Activated B cell treated with CpG ODN at 0.5 μM for 24 hours (primary cell): ENCODE measurements around the gene DNM1. TPM values are rescaled to one million over a fixed set of nuclear protein-coding genes. Genes with fewer than 3 reads are reported as not detected.

ENCODE experiments used
- ATAC-seq: fragments of 200-7000 bp; cut with Tn5 transposase; one replicate; pipeline ENCODE4 v1.10.0; 2021; ENCODE audit warnings: low read depth, mild to moderate bottlenecking, moderate library complexity
- CTCF ChIA-PET: fragments of 350-600 bp; sonication (Branson Sonifier 250); formaldehyde crosslinking; loops from one replicate; lab custom pipeline; 2021; ENCODE audit warnings: antibody characterized with exemption; lab: Charles Lee
- POLR2A ChIA-PET: fragments of 350-600 bp; sonication (Branson Sonifier 250); formaldehyde crosslinking; loops from one replicate; lab custom pipeline; 2021; ENCODE audit warnings: antibody characterized with exemption; lab: Charles Lee
- DNase-seq: peaks from one replicate; pipeline ENCODE4 v3.0.0; 2022
- H3K27ac Mint-ChIP-seq: one replicate; pipeline ENCODE4 v1.8.0; 2020; ENCODE audit warnings: mixed read lengths
- H3K27me3 Mint-ChIP-seq: one replicate; pipeline ENCODE4 v1.8.0; 2021; ENCODE audit warnings: mixed read lengths
- H3K36me3 Mint-ChIP-seq: one replicate; pipeline ENCODE4 v1.8.0; 2021; ENCODE audit warnings: low read depth, mixed read lengths
- H3K4me1 Mint-ChIP-seq: one replicate; pipeline ENCODE4 v1.8.0; 2021; ENCODE audit warnings: mixed read lengths
- H3K4me3 Mint-ChIP-seq: one replicate; pipeline ENCODE4 v1.8.0; 2020; ENCODE audit warnings: mild to moderate bottlenecking, mixed read lengths
- H3K9me3 Mint-ChIP-seq: one replicate; pipeline ENCODE4 v1.8.0; 2020; ENCODE audit warnings: mixed read lengths
- CTCF ChIP-seq: fragments of 200-600 bp; IDR thresholded peaks from one replicate; pipeline ENCODE4 v1.8.0; 2022; ENCODE audit warnings: antibody characterized with exemption, mild to moderate bottlenecking
- intact Hi-C: fragments of 100-400 bp; cut with micrococcal nuclease; formaldehyde crosslinking; loops from one replicate; pipeline ENCODE4 v1.15.1; 2024
- total RNA-seq: library from RNA; stranded (reverse); gene quantifications from 2 replicates; pipeline ENCODE4 v1.2.3, GENCODE V29; 2022

DNM1 gene
- total RNA-seq, 1 donor from 2014 or later, result 0.86 TPM

- ATAC-seq, result peak; percentile 41
- Mint-ChIP-seq H3K4me1 (peaks cover 15% of the 10 kb centered on the region), H3K27ac (no peak overlapping the region), H3K9me3 (no peaks in the 10 kb centered on the region), H3K4me3 (no peak overlapping the region), H3K36me3 (no peaks in the 10 kb centered on the region), H3K27me3 (peaks cover 23% of the 10 kb centered on the region)
- ChIA-PET CTCF (no interaction called here), POLR2A (interaction anchor here (0.6 kb wide), 1 partner anchor 1216 kb away, joined by 4 read pairs; no protein-coding TSS in a partner anchor)
- no peak for TF ChIP-seq CTCF
- intact Hi-C loops, result no loop called here
- no peak for DNase-seq
These were observed 41.7 kb downstream of the DNM1 start for GRCh38 chr9:128244837-128245231.

- ATAC-seq (no peak), DNase-seq (no peak)
- Mint-ChIP-seq H3K27ac (no peak overlapping the region), H3K4me3 (no peak overlapping the region), H3K36me3 (no peaks in the 10 kb centered on the region), H3K9me3 (no peaks in the 10 kb centered on the region), H3K27me3 (peaks cover 21% of the 10 kb centered on the region), H3K4me1 (peaks cover 17% of the 10 kb centered on the region)
- intact Hi-C loops, result no loop called here
- ChIA-PET POLR2A (no interaction called here), CTCF (interaction anchor here (1.3 kb wide), 1 partner anchor 10 kb away, joined by 3 read pairs; no protein-coding TSS in a partner anchor)
- TF ChIP-seq CTCF, result no peak
These were observed 42.4 kb downstream of the DNM1 start for GRCh38 chr9:128245421-128246151.

- Mint-ChIP-seq H3K9me3 (no peaks in the 10 kb centered on the region), H3K27ac (no peak overlapping the region), H3K4me1 (peaks cover 21% of the 10 kb centered on the region), H3K4me3 (no peak overlapping the region), H3K36me3 (no peaks in the 10 kb centered on the region), H3K27me3 (peaks cover 16% of the 10 kb centered on the region)
- DNase-seq (no peak), ATAC-seq (no peak)
- TF ChIP-seq CTCF, result no peak
- ChIA-PET POLR2A (interaction anchor here (0.6 kb wide), 1 partner anchor 236 kb away, joined by 3 read pairs; no protein-coding TSS in a partner anchor), CTCF (interaction anchor here (1.3 kb wide), 1 partner anchor 9 kb away, joined by 3 read pairs; no protein-coding TSS in a partner anchor)
- intact Hi-C loops, result no loop called here
These were observed 43.3 kb downstream of the DNM1 start for GRCh38 chr9:128246471-128246870.

GRCh38 chr9:128247226-128247803 lies 44.1 kb downstream of the DNM1 start:
- Mint-ChIP-seq H3K9me3 (no peaks in the 10 kb centered on the region), H3K4me1 (peaks cover 27% of the 10 kb centered on the region), H3K36me3 (no peaks in the 10 kb centered on the region), H3K27me3 (peaks cover 8% of the 10 kb centered on the region), H3K27ac (no peak overlapping the region), H3K4me3 (no peak overlapping the region)
- ATAC-seq (no peak), DNase-seq (no peak)
- ChIA-PET CTCF (no interaction called here), POLR2A (no interaction called here)
- intact Hi-C loops, result no loop called here
- no peak for TF ChIP-seq CTCF

GRCh38 chr9:128249558-128249907 lies 46.4 kb downstream of the DNM1 start:
- H3K4me3 Mint-ChIP-seq, result peak overlapping the region; percentile 83
- ChIA-PET CTCF (interaction anchor here (1.7 kb wide), 1 partner anchor 113 kb away, joined by 4 read pairs; no protein-coding TSS in a partner anchor), POLR2A (interaction anchor here (0.6 to 1.8 kb wide), 3 partner anchors 8 to 929 kb away, joined by 3 to 6 read pairs (median 6); partner anchors contain the start of gene IER5L)
- ATAC-seq (no peak), DNase-seq (no peak)
- TF ChIP-seq CTCF, result no peak
- H3K36me3 Mint-ChIP-seq, result no peaks in the 10 kb centered on the region
- peaks cover 30% of the 10 kb centered on the region for H3K4me1 Mint-ChIP-seq
- intact Hi-C loops, result no loop called here
- peak overlapping the region; percentile 79 for H3K27ac Mint-ChIP-seq
- no peaks in the 10 kb centered on the region for H3K9me3 Mint-ChIP-seq
- no peaks in the 10 kb centered on the region for H3K27me3 Mint-ChIP-seq
